Neural progenitor cell (in vitro differentiated cells): ENCODE results near the gene SINHCAF. TPM values are rescaled to one million over a fixed set of nuclear protein-coding genes. Genes with fewer than 3 reads are reported as not detected.
A peak's percentile ranks its signal among the peaks of the same experiment; 100 is the strongest.

Experiments
- DNase-seq: peaks from one replicate; pipeline ENCODE4 v3.0.0-alpha.2; 2016; ENCODE audit warnings: low spot score
- H2AFZ ChIP-seq: fragments of 200-600 bp; sonication (generic); replicated peaks from 2 replicates; pipeline ENCODE4 v1.6.1; 2016; ENCODE audit warnings: antibody characterized with exemption
- H3F3A ChIP-seq: fragments of 200-600 bp; sonication (generic); 2 replicates; pipeline ENCODE4 v1.6.1; 2016; ENCODE audit warnings: antibody characterized with exemption, low read depth
- H3K27ac ChIP-seq: fragments of 200-600 bp; sonication (generic); 2 replicates; pipeline ENCODE4 v1.5.1; 2016; ENCODE audit warnings: mild to moderate bottlenecking
- H3K27me3 ChIP-seq: fragments of 200-600 bp; sonication (generic); 2 replicates; pipeline ENCODE4 v1.6.1; 2016; ENCODE audit warnings: mild to moderate bottlenecking, moderate library complexity
- H3K36me3 ChIP-seq: fragments of 200-600 bp; sonication (generic); 2 replicates; pipeline ENCODE4 v1.5.1; 2016
- H3K4me1 ChIP-seq: fragments of 200-600 bp; sonication (generic); 2 replicates; pipeline ENCODE4 v1.6.1; 2016; ENCODE audit warnings: mixed run types
- H3K4me2 ChIP-seq: fragments of 200-600 bp; sonication (generic); 2 replicates; pipeline ENCODE4 v1.6.1; 2016
- H3K4me3 ChIP-seq: fragments of 200-600 bp; sonication (generic); 2 replicates; pipeline ENCODE4 v1.5.1; 2016
- H3K79me2 ChIP-seq: fragments of 200-600 bp; sonication (generic); 2 replicates; pipeline ENCODE4 v1.6.1; 2016; ENCODE audit warnings: low read depth
- H3K9ac ChIP-seq: fragments of 200-600 bp; sonication (generic); 2 replicates; pipeline ENCODE4 v1.6.1; 2016
- H3K9me3 ChIP-seq: fragments of 200-600 bp; sonication (generic); 2 replicates; pipeline ENCODE4 v1.5.1; 2016; ENCODE audit warnings: low read depth
- H4K20me1 ChIP-seq: fragments of 200-600 bp; sonication (generic); 2 replicates; pipeline ENCODE4 v1.6.1; 2016; ENCODE audit warnings: low read depth
- H3K27ac Mint-ChIP-seq: 3 replicates; pipeline ENCODE4 v1.8.0; 2021; ENCODE audit warnings: mixed read lengths
- H3K27me3 Mint-ChIP-seq: 2 replicates; pipeline ENCODE4 v1.8.0; 2022; ENCODE audit warnings: low read depth, mild to moderate bottlenecking, inconsistent platforms, moderate library complexity, mixed read lengths; ENCODE audit not compliant: insufficient read depth
- H3K36me3 Mint-ChIP-seq: 3 replicates; pipeline ENCODE4 v1.8.0; 2021; ENCODE audit warnings: mixed read lengths
- H3K4me1 Mint-ChIP-seq: 3 replicates; pipeline ENCODE4 v1.8.0; 2021; ENCODE audit warnings: mixed read lengths
- H3K4me3 Mint-ChIP-seq: 3 replicates; pipeline ENCODE4 v1.8.0; 2021; ENCODE audit warnings: mild to moderate bottlenecking, moderate library complexity, mixed read lengths
- H3K9me3 Mint-ChIP-seq: 3 replicates; pipeline ENCODE4 v1.8.0; 2020; ENCODE audit warnings: mixed read lengths
- EZH2 ChIP-seq: fragments of 200-600 bp; sonication (generic); IDR thresholded peaks from 2 replicates; pipeline ENCODE4 v1.6.1; 2017; ENCODE audit warnings: antibody characterized with exemption, mild to moderate bottlenecking, moderate library complexity
- EZH2phosphoT487 ChIP-seq: fragments of 200-600 bp; sonication (generic); IDR thresholded peaks from 2 replicates; pipeline ENCODE4 v1.6.1; 2017; ENCODE audit warnings: antibody characterized with exemption
- total RNA-seq: library from RNA; depleted of rRNA; stranded (reverse); fragments of >200 nt; gene quantifications from 2 replicates; pipeline ENCODE4 v1.2.3, GENCODE V29; 2015; ENCODE audit warnings: low replicate concordance
- TF ChIP-seq, protein P1 (sequence below): fragments of 200-600 bp; sonication (generic); IDR thresholded peaks from 2 replicates; pipeline ENCODE4 v1.5.1; 2017; ENCODE audit warnings: antibody characterized with exemption, mild to moderate bottlenecking

SINHCAF gene
- total RNA-seq, 1 donor from 2014 or later, result 1,260 TPM

DNA sequence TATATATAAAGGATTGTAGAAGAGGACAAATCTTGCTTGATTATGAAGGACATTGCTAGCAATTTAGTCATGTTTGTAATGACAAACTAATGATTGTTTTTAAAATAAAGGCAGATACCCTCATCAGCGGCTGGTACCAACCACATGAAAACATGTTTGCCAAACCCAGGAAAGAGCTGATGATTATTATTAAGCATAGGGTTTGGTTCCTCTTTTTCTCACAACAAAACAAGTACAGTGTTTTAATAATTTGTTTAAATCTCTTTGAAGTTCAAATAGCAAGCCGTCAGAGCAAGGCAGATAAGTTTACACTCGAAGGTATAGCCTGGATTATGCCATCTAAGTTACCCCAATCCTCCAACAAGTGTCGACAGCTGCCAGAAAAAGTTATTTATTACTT, 5.3 kb upstream of the SINHCAF start:
- Histone ChIP-seq H3F3A (peaks cover 15% of the 10 kb centered on the region), H3K9ac (no peak overlapping the region), H4K20me1 (no peaks in the 10 kb centered on the region), H2AFZ (no peak overlapping the region), H3K27me3 (no peaks in the 10 kb centered on the region), H3K4me2 (no peak overlapping the region), H3K4me1 (peaks cover 9% of the 10 kb centered on the region), H3K9me3 (no peaks in the 10 kb centered on the region), H3K36me3 (no peaks in the 10 kb centered on the region), H3K4me3 (no peak overlapping the region), H3K27ac (no peak overlapping the region), H3K79me2 (peaks cover 8% of the 10 kb centered on the region)
- Mint-ChIP-seq H3K4me3 (no peak overlapping the region), H3K9me3 (no peaks in the 10 kb centered on the region), H3K36me3 (no peaks in the 10 kb centered on the region), H3K4me1 (peaks cover 11% of the 10 kb centered on the region), H3K27ac (no peak overlapping the region), H3K27me3 (no peaks in the 10 kb centered on the region)
- TF ChIP-seq EZH2 (no peak), EZH2phosphoT487 (no peak)
- TF ChIP-seq, protein P1, sequence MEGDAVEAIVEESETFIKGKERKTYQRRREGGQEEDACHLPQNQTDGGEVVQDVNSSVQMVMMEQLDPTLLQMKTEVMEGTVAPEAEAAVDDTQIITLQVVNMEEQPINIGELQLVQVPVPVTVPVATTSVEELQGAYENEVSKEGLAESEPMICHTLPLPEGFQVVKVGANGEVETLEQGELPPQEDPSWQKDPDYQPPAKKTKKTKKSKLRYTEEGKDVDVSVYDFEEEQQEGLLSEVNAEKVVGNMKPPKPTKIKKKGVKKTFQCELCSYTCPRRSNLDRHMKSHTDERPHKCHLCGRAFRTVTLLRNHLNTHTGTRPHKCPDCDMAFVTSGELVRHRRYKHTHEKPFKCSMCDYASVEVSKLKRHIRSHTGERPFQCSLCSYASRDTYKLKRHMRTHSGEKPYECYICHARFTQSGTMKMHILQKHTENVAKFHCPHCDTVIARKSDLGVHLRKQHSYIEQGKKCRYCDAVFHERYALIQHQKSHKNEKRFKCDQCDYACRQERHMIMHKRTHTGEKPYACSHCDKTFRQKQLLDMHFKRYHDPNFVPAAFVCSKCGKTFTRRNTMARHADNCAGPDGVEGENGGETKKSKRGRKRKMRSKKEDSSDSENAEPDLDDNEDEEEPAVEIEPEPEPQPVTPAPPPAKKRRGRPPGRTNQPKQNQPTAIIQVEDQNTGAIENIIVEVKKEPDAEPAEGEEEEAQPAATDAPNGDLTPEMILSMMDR, result no peak
- DNase-seq, result no peak

DNA sequence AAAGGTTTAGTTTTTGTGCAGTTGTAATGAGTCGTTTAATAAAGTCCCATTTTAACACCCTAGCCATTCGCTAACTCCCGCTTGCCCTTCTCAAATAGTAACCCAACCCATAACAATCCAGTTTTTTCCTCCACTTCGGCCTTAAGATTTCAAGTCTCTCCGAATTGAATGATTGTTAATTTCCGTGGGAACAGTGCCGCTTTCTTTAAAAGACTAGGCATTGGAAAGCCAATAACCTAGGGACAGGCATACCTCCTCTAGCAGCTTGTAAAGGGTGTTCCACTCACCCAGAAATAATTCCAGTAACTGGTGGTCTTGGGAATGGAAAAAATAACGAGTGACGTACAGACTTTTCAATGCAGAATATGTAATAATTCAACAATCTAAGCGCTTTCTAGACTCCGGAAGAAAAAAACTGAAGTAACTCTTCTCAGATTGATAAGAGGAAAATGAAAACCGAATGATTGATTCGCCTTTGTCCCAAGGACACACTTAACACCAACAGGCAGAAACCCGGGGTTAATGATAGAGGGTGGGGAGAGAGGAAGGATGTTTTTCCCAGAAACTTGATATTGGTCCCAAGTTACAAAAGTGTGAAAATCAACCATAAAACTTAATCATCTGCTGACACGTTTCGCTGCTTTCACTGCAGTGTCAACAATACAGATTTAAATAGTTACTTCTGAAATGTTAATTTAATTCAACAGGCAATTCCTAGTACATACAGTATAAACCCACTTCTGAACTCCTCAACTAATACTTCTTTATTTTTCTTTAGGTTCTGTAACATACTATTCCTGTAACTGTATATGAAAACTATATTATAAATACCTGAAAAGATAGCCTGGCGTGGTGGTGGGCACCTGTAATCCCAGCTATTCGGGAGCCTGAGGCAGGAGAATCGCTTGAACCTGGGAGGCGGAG, 1.0 kb upstream of the SINHCAF start:
- Histone ChIP-seq H3K9ac (peak overlapping the region; percentile 11), H3K36me3 (no peaks in the 10 kb centered on the region), H3K9me3 (no peaks in the 10 kb centered on the region), H3K27ac (peak overlapping the region; percentile 79), H3K27me3 (no peaks in the 10 kb centered on the region), H3K4me3 (peak overlapping the region; percentile 85), H3K4me1 (peaks cover 20% of the 10 kb centered on the region), H3K79me2 (peaks cover 48% of the 10 kb centered on the region), H3K4me2 (peak overlapping the region; percentile 80), H4K20me1 (peaks cover 32% of the 10 kb centered on the region), H3F3A (peaks cover 20% of the 10 kb centered on the region), H2AFZ (peak overlapping the region; percentile 15)
- H3K27ac Mint-ChIP-seq, result peak overlapping the region; percentile 99
- peaks cover 6% of the 10 kb centered on the region for H3K36me3 Mint-ChIP-seq
- peaks cover 8% of the 10 kb centered on the region for H3K27me3 Mint-ChIP-seq
- TF ChIP-seq EZH2 (no peak), EZH2phosphoT487 (no peak)
- TF ChIP-seq, protein P1, result no peak
- peaks cover 22% of the 10 kb centered on the region for H3K4me1 Mint-ChIP-seq
- DNase-seq, result peak; percentile 42
- H3K9me3 Mint-ChIP-seq, result no peaks in the 10 kb centered on the region
- peak overlapping the region; percentile 100 for H3K4me3 Mint-ChIP-seq

GRCh38 chr12:31325524-31325875, 450 bp downstream of the SINHCAF start:
- no peaks in the 10 kb centered on the region for H3K27me3 ChIP-seq
- H3K79me2 ChIP-seq, result peaks cover 63% of the 10 kb centered on the region
- peak overlapping the region; percentile 93 for H3K27ac ChIP-seq
- no peak for DNase-seq
- Mint-ChIP-seq H3K4me1 (peaks cover 37% of the 10 kb centered on the region), H3K9me3 (no peaks in the 10 kb centered on the region), H3K27ac (peak overlapping the region; percentile 99), H3K27me3 (peaks cover 8% of the 10 kb centered on the region), H3K36me3 (peaks cover 6% of the 10 kb centered on the region), H3K4me3 (peak overlapping the region; percentile 100)
- no peaks in the 10 kb centered on the region for H3K9me3 ChIP-seq
- TF ChIP-seq EZH2phosphoT487, result no peak
- TF ChIP-seq, protein P1, result no peak
- peak overlapping the region; percentile 90 for H3K4me2 ChIP-seq
- peak overlapping the region; percentile 85 for H3K9ac ChIP-seq
- no peak overlapping the region for H2AFZ ChIP-seq
- H3K4me3 ChIP-seq, result peak overlapping the region; percentile 85
- H4K20me1 ChIP-seq, result peaks cover 47% of the 10 kb centered on the region
- no peaks in the 10 kb centered on the region for H3K36me3 ChIP-seq
- peaks cover 35% of the 10 kb centered on the region for H3K4me1 ChIP-seq
- peaks cover 20% of the 10 kb centered on the region for H3F3A ChIP-seq
